DND-41 (cell line): ENCODE measurements around the gene PZP.
"Not testable (repeated sequence)": the region's sequence is repeated elsewhere in the genome, so short reads cannot be mapped to it uniquely, and the experiment has no call there.

Experiments
- ATAC-seq: fragments of 200-7000 bp; cut with Tn5 transposase; 3 replicates; pipeline ENCODE4 v1.9.1; 2021; ENCODE audit warnings: low read depth; ENCODE audit not compliant: insufficient read depth
- DNase-seq: peaks from one replicate; pipeline ENCODE4 v3.0.0-alpha.2; 2020
- H2AFZ ChIP-seq: 2 replicates; pipeline ENCODE4 v1.6.0; 2012; ENCODE audit warnings: low read depth, low read length
- H3K27ac ChIP-seq: 2 replicates; pipeline ENCODE4 v1.5.1; 2012; ENCODE audit warnings: low read length, inconsistent platforms
- H3K27me3 ChIP-seq: fragments of 200-600 bp; sonication (generic); 2 replicates; pipeline ENCODE4 v1.6.0; 2012; ENCODE audit warnings: low read length, mild to moderate bottlenecking, inconsistent platforms; ENCODE audit not compliant: insufficient read depth, poor library complexity
- H3K36me3 ChIP-seq: 2 replicates; pipeline ENCODE4 v1.5.1; 2012; ENCODE audit warnings: low read length, inconsistent platforms; ENCODE audit not compliant: insufficient read depth
- H3K4me1 ChIP-seq: 2 replicates; pipeline ENCODE4 v1.5.1; 2012; ENCODE audit warnings: mild to moderate bottlenecking, low read length; ENCODE audit not compliant: insufficient read depth
- H3K4me2 ChIP-seq: 2 replicates; pipeline ENCODE4 v1.6.0; 2012; ENCODE audit warnings: mild to moderate bottlenecking, moderate library complexity, low read length, inconsistent platforms; ENCODE audit not compliant: insufficient read depth
- H3K4me3 ChIP-seq, 2 experiments: fragments of 200-600 bp in 1 of 2; shearing (Covaris generic) in 1 of 2; 2 replicates each; pipeline ENCODE4 v1.5.1; 2012 to 2016; ENCODE audit warnings: inconsistent platforms in 2 of 2, low read length in 2 of 2, mild to moderate bottlenecking in 2 of 2, low read depth in 1 of 2, moderate library complexity in 1 of 2
- H3K79me2 ChIP-seq: 2 replicates; pipeline ENCODE4 v1.6.0; 2012; ENCODE audit warnings: low read length, inconsistent platforms; ENCODE audit not compliant: insufficient read depth
- H3K9ac ChIP-seq: 2 replicates; pipeline ENCODE4 v1.6.0; 2012; ENCODE audit warnings: low read depth, mild to moderate bottlenecking, inconsistent platforms, low read length, moderate library complexity
- H3K9me3 ChIP-seq: 2 replicates; pipeline ENCODE4 v1.5.1; 2012; ENCODE audit warnings: low read length, moderate library complexity, mild to moderate bottlenecking, inconsistent platforms; ENCODE audit not compliant: insufficient read depth, severe bottlenecking
- H4K20me1 ChIP-seq: 2 replicates; pipeline ENCODE4 v1.6.0; 2012; ENCODE audit warnings: low read length; ENCODE audit not compliant: insufficient read depth
- CTCF ChIP-seq: IDR thresholded peaks from 2 replicates; pipeline ENCODE4 v1.5.1; 2012; ENCODE audit warnings: borderline replicate concordance, low read length, moderate library complexity, mild to moderate bottlenecking; ENCODE audit not compliant: poor library complexity, severe bottlenecking; ENCODE audit errors: extremely low read depth
- EZH2 ChIP-seq: IDR thresholded peaks from 3 replicates; pipeline ENCODE4 v1.6.1; 2012; ENCODE audit warnings: borderline replicate concordance, low read depth, mild to moderate bottlenecking, moderate library complexity, low read length, inconsistent platforms; ENCODE audit not compliant: severe bottlenecking

The PZP gene

GRCh38 chr12:9221483-9221882, 13.3 kb upstream of the PZP start:
- no peak for TF ChIP-seq CTCF
- TF ChIP-seq EZH2: no peak
- H3K9ac ChIP-seq: no peak overlapping the region
- no peaks in the 10 kb centered on the region for H3K79me2 ChIP-seq
- H2AFZ ChIP-seq: no peak overlapping the region
- no peaks in the 10 kb centered on the region for H3K4me1 ChIP-seq
- no peaks in the 10 kb centered on the region for H4K20me1 ChIP-seq
- no peak overlapping the region for H3K27ac ChIP-seq
- H3K4me3 ChIP-seq: no peak overlapping the region
- no peaks in the 10 kb centered on the region for H3K9me3 ChIP-seq
- H3K36me3 ChIP-seq: no peaks in the 10 kb centered on the region
- ATAC-seq (no peak), DNase-seq (no peak)
- H3K4me2 ChIP-seq: no peak overlapping the region
- peaks cover 4% of the 10 kb centered on the region for H3K27me3 ChIP-seq

GRCh38 chr12:9221011-9221410, 12.8 kb upstream of the PZP start:
- H3K9me3 ChIP-seq, ATAC-seq: not testable (repeated sequence)

GRCh38 chr12:9214534-9214933, 6.3 kb upstream of the PZP start:
- H3K4me1 ChIP-seq: no peaks in the 10 kb centered on the region
- H3K9me3 ChIP-seq: no peaks in the 10 kb centered on the region
- peaks cover 4% of the 10 kb centered on the region for H3K27me3 ChIP-seq
- DNase-seq (no peak), ATAC-seq (no peak)
- H3K36me3 ChIP-seq: no peaks in the 10 kb centered on the region
- H3K4me3 ChIP-seq: no peak overlapping the region
- no peak overlapping the region for H3K27ac ChIP-seq
- H2AFZ ChIP-seq: no peak overlapping the region
- H3K79me2 ChIP-seq: no peaks in the 10 kb centered on the region
- H3K4me2 ChIP-seq: no peak overlapping the region
- TF ChIP-seq EZH2 (no peak), CTCF (no peak)
- H3K9ac ChIP-seq: no peak overlapping the region
- H4K20me1 ChIP-seq: no peaks in the 10 kb centered on the region

More at GRCh38 chr12:9221011-9221410, 12.8 kb upstream of the PZP start:
- not testable (repeated sequence) for H3K4me2 ChIP-seq, H3K27ac ChIP-seq, H3K79me2 ChIP-seq, H3K27me3 ChIP-seq, H3K36me3 ChIP-seq, H3K9ac ChIP-seq, H2AFZ ChIP-seq, H4K20me1 ChIP-seq, DNase-seq, H3K4me3 ChIP-seq, H3K4me1 ChIP-seq

GRCh38 chr12:9211687-9212086, 3.5 kb upstream of the PZP start:
- no peak for TF ChIP-seq CTCF
- no peak for TF ChIP-seq EZH2
- no peak overlapping the region for H3K9ac ChIP-seq

More at GRCh38 chr12:9211687-9212086, 3.5 kb upstream of the PZP start:
- H3K27ac ChIP-seq: no peak overlapping the region
- H3K27me3 ChIP-seq: peaks cover 6% of the 10 kb centered on the region
- no peak overlapping the region for H3K4me3 ChIP-seq
- ATAC-seq (no peak), DNase-seq (no peak)
- H3K36me3 ChIP-seq: no peaks in the 10 kb centered on the region
- no peak overlapping the region for H2AFZ ChIP-seq
- no peaks in the 10 kb centered on the region for H3K9me3 ChIP-seq
- no peak overlapping the region for H3K4me2 ChIP-seq
- no peaks in the 10 kb centered on the region for H4K20me1 ChIP-seq
- no peaks in the 10 kb centered on the region for H3K4me1 ChIP-seq
- H3K79me2 ChIP-seq: no peaks in the 10 kb centered on the region
